Stimulated activated CD8-positive, alpha-beta memory T cell treated with anti-CD3 and anti-CD28 coated beads, Interleukin-12 subunit alpha, Interleukin-12 subunit beta, amount 100 ng/mL, for 24 hours (primary cell): ENCODE results near the gene PDE10A.

Experiments used
- DNase-seq: peaks from one replicate; pipeline ENCODE4 v3.0.0-alpha.2; 2020; ENCODE audit errors: extremely low read depth

PDE10A gene

DNA sequence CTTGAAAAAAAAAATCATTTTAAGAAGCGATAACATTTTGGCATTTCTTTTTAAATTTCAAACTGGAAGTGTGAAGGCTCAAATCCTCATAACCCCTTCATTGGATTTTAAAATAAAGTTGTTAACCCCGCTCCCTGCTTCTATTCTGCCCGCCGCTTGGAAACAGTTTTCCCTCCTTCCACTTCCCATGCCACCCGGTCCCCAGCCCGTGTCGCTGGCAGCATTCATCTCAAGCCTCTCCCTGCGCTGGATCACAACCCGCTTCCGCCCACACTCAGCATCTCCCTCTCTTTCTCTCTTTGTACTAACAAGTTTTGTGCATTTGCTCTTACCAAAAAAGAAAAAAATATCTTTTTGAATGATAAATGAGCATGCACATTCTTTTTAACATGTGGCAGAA is 15.4 kb upstream of the PDE10A start:
- no peak for DNase-seq

GRCh38 chr6:165677091-165677490 is 14.1 kb upstream of the PDE10A start:
- no peak for DNase-seq

DNA sequence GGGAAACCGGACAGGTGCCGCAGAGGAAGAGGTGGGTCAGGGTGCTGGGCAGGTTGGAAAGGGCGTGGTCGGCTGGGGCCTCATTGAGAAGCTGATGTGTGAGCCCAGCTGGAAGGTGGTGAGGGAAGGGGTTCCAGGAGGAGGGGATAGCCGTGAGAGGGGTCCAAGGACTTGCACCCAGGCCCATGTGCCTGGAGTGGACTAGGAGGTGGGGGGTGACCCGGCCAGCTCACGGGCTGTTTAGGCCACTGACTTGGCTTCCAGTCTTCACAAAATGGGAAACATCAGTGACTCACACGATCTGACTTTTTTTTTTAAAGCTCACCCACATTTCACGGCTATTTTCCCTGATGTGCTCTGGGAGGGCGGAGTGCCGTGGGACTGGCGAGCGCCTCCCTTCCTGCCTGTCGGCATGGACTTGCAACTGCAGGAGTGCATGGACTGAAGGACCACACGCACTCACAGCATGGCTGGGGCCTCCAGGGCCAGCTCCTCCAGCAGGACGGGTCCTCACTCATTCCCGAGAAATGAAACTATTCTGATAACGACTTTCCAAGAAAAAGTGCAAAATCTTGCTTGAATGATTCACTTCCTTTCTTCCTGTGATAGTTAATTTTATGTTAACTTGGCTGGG is 13.5 kb upstream of the PDE10A start:
- no peak for DNase-seq

- no peak for DNase-seq
These were observed 12.1 kb upstream of the PDE10A start for GRCh38 chr6:165675120-165675519.

GRCh38 chr6:165674155-165675029 is 11.4 kb upstream of the PDE10A start:
- no peak for DNase-seq

- no peak for DNase-seq
These were observed 8.3 kb upstream of the PDE10A start for GRCh38 chr6:165671222-165671768.

GRCh38 chr6:165668951-165669350 is 5.9 kb upstream of the PDE10A start:
- DNase-seq: no peak

- DNase-seq: no peak
These were observed 2.3 kb upstream of the PDE10A start for GRCh38 chr6:165665384-165665672.

- no peak for DNase-seq
These were observed 1.7 kb upstream of the PDE10A start for GRCh38 chr6:165664559-165665383.

DNA sequence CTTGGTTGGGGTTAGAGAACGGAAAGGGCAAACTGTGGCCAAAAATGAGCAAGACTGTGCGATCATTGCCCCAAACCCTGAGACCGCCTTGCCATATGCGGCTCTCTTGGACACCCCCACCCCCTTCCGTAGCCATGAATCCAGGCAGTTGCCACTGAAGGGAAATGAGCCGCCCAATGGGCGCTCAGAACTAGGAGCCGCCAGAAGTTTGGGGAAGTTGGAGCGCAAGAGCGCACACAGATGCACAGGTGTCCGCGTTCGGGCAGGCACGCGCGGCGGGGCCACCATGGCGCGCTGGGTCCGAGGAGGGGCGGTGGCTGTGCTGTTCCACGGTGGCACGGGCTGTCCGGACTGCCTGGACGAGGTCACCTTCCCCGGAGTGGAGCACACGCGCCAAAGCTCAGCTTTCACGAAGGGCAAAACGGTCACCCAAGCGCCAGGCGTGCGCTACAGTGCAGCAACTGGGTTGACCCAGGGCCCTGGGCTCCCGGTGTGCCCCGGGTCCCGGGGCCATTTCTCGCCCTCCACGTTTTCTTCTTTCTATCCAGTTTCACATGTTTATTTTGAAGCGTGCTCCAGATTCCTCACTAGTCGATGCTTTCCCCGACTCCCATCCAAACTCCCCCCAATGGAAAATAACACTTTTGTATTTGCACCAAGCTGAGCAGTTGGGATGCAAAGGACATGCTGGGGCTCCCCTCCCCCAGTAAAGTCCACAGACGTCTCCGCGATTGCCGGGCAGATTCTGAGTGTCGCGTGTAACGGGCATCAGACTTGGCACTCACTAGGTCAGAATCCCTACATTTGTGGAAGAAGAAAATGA is 906 bp upstream of the PDE10A start:
- no peak for DNase-seq

GRCh38 chr6:165663377-165663735 is 315 bp upstream of the PDE10A start:
- no peak for DNase-seq

- DNase-seq: no peak
These were observed 846 bp downstream of the PDE10A start for GRCh38 chr6:165662041-165662748.

DNA sequence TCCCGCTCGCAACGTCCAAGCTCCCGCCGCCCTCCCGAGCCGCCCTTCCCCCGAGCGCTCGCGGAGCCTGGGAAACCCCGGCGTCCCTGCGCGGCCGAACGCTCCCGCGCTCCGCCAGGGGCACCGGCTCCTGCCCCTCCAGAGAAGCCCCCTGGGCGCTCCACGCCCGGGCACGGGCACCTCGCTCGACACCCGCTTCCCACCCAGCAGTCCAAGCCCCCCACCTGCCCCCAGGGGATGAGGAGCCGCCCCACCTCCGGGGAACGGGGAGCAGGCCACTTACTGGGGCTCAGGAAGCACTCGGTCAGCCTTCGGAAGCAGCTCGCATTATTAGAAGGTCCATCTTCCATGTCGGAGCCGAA is 1.4 kb downstream of the PDE10A start:
- no peak for DNase-seq

- no peak for DNase-seq
These were observed 2.0 kb downstream of the PDE10A start for GRCh38 chr6:165660857-165661663.

- DNase-seq: no peak
These were observed 2.8 kb downstream of the PDE10A start for GRCh38 chr6:165659945-165660856.

DNA sequence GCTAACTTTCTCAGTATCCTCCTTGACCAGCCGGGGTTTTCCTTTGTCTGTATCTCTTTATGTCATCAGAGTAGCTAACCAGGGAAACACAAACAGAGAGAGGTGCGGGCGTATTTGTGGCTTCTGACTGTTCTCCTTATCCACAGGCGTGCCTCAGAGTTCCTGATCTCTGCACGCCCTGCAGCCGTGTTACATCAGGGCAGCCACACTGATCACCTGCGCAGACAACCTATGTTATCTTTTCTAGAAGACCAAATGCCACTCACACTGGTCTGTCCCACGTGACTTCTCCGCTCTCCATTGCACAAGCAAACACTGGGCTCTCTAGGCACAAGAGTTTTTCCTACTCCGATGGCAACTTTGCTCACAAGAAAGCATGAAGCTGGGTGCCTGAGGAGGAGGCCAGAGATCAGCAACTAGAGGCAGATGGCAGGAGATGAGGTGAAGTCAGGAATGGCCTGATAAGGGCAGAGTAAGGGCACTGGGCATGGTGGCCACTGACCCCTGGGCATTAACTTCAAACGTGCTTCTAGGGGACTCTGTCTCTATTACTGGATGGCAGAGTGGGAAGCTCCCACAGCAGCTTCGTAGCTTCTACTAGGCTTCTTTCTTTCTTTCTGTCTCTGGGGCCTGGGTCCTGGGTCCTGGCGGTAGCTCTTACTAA is 4.5 kb downstream of the PDE10A start:
- no peak for DNase-seq

- no peak for DNase-seq
These were observed 5.7 kb downstream of the PDE10A start for GRCh38 chr6:165657325-165657680.

DNA sequence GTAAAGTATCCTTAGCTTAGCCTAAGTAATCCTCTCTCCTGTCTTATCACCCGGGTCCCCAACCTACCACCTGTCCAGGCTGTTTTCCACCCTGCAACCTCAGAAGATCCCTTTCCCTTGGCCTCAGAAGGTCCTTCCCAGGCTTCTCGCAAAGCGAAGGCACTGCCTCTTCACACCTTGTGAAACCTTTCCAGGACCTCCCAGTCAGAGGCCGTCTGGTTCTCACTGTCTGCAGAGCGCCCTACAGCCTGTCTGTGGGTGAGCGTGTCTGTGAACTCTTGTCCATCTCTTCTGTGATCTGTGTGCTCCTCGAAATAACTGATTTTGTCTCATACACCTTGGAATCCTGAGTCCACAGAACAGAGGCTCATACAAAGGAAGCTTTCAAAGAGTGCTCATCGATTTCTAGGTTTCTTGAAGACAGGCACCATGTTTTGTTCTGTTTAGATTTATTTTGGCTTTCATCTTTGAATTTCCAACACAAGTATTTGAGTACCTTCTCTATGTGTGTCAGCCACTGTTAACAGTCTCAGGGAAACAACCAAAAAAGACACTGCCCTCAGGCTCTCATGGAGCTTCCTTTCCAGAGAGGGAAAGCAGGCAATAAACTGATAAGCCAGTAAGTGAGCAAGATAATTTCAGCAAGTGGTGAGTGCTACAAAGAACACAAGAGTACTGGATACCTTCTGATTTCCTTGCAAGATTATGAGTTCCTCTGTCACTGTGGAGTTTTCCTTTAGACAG is 6.3 kb downstream of the PDE10A start:
- DNase-seq: no peak
